Neural progenitor cell (in vitro differentiated cells): ENCODE results near the gene SLC1A4.

Source experiments
- EZH2phosphoT487 ChIP-seq: fragments of 200-600 bp; sonication (generic); IDR thresholded peaks from 2 replicates; pipeline ENCODE4 v1.6.1; 2017; ENCODE audit warnings: antibody characterized with exemption
- TF ChIP-seq, protein P1 (sequence below): fragments of 200-600 bp; sonication (generic); IDR thresholded peaks from 2 replicates; pipeline ENCODE4 v1.5.1; 2017; ENCODE audit warnings: antibody characterized with exemption, mild to moderate bottlenecking

DNA sequence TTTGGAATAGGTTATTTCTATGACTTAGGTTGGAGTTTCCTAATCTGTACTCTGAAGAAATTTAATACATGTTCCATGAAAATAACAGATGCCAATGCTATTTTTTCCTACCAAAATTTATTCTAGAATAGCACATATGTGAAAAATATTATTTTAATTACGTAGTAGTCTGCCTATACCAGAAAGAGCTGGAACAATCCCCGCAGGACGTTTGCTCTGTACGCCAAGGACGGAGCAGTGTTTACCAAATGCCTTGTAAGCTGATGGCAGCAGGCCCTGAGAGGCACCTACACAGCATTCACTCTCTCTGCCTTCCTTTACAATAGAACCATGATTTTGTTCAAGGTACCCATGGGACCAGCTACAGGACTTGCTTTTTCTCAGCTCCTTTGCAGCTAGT lies 16.8 kb upstream of the SLC1A4 start:
- TF ChIP-seq, protein P1, sequence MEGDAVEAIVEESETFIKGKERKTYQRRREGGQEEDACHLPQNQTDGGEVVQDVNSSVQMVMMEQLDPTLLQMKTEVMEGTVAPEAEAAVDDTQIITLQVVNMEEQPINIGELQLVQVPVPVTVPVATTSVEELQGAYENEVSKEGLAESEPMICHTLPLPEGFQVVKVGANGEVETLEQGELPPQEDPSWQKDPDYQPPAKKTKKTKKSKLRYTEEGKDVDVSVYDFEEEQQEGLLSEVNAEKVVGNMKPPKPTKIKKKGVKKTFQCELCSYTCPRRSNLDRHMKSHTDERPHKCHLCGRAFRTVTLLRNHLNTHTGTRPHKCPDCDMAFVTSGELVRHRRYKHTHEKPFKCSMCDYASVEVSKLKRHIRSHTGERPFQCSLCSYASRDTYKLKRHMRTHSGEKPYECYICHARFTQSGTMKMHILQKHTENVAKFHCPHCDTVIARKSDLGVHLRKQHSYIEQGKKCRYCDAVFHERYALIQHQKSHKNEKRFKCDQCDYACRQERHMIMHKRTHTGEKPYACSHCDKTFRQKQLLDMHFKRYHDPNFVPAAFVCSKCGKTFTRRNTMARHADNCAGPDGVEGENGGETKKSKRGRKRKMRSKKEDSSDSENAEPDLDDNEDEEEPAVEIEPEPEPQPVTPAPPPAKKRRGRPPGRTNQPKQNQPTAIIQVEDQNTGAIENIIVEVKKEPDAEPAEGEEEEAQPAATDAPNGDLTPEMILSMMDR, result no peak
- no peak for TF ChIP-seq EZH2phosphoT487
